H1 (cell line): ENCODE data around the gene WDFY4. TPM values are rescaled to one million over a fixed set of nuclear protein-coding genes. Genes with fewer than 3 reads are reported as not detected.

ENCODE experiments used
- BACH1 ChIP-seq: IDR thresholded peaks from 2 replicates; pipeline ENCODE4 v1.6.1; 2012; ENCODE audit warnings: low read length, improper control_type of control experiment
- BCL11A ChIP-seq, 2 experiments: IDR thresholded peaks; one replicate each; pipeline ENCODE4 v1.6.1; 2011; ENCODE audit warnings: low read depth in 2 of 2, low read length in 2 of 2, mild to moderate bottlenecking in 2 of 2
- CREB1 ChIP-seq: IDR thresholded peaks from 2 replicates; pipeline ENCODE4 v1.6.1; 2012; ENCODE audit warnings: inconsistent platforms
- MAFK ChIP-seq: IDR thresholded peaks from 2 replicates; pipeline ENCODE4 v1.6.1; 2012; ENCODE audit warnings: low read depth, mild to moderate bottlenecking, improper control_type of control experiment, low read length
- NANOG ChIP-seq: IDR thresholded peaks from 2 replicates; pipeline ENCODE4 v1.6.1; 2011; ENCODE audit warnings: low read length, low read depth, mild to moderate bottlenecking, inconsistent platforms; ENCODE audit not compliant: insufficient read depth, poor library complexity, severe bottlenecking
- POLR2AphosphoS5 ChIP-seq: IDR thresholded peaks from 2 replicates; pipeline ENCODE4 v1.6.1; 2011; ENCODE audit warnings: low read depth, low read length
- POU5F1 ChIP-seq: IDR thresholded peaks from 2 replicates; pipeline ENCODE4 v1.6.1; 2011; ENCODE audit warnings: low read depth, mild to moderate bottlenecking, low read length, moderate library complexity
- RXRA ChIP-seq: IDR thresholded peaks from 2 replicates; pipeline ENCODE4 v1.6.1; 2011; ENCODE audit warnings: low read depth, mild to moderate bottlenecking, low read length, moderate library complexity; ENCODE audit not compliant: insufficient read depth
- SP4 ChIP-seq: IDR thresholded peaks from 2 replicates; pipeline ENCODE4 v1.6.1; 2012; ENCODE audit warnings: low read length, inconsistent platforms
- polyA plus RNA-seq, 7 experiments: library from polyadenylated mRNA; depleted of rRNA in 3 of 7; stranded (reverse) in 5 of 7; unstranded in 2 of 7; fragments of >200 nt in 5 of 7; fragments of 200-250 nt in 2 of 7; gene quantifications; 1 replicate in 5 of 7; 2 replicates in 1 of 7; 4 replicates in 1 of 7; pipeline versions ENCODE4 v1.2.1 to v1.2.3, GENCODE V29; 2011 to 2013; ENCODE audit warnings: missing spikeins in 2 of 7, mixed read lengths in 2 of 7
- total RNA-seq: library from RNA; stranded (reverse); fragmentation: NEBNext Ultra II Directional; extraction: Animal tissue kit (Norgen Biotek cat#: 25700); gene quantifications from 2 replicates; pipeline ENCODE4 v1.2.1, GENCODE V29; 2021
- TF ChIP-seq, protein P1 (sequence below): fragments of 300-600 bp; sonication (generic); IDR thresholded peaks from 2 replicates; pipeline ENCODE4 v1.7.1; 2012; ENCODE audit warnings: low read length, moderate library complexity, mild to moderate bottlenecking, inconsistent platforms; ENCODE audit not compliant: insufficient replicate concordance

WDFY4 gene
- total and polyA plus RNA-seq, 2 of the 8 experiments (the other 6 are each of a cell fraction or from before 2014, with no cell fraction given): not detected

DNA sequence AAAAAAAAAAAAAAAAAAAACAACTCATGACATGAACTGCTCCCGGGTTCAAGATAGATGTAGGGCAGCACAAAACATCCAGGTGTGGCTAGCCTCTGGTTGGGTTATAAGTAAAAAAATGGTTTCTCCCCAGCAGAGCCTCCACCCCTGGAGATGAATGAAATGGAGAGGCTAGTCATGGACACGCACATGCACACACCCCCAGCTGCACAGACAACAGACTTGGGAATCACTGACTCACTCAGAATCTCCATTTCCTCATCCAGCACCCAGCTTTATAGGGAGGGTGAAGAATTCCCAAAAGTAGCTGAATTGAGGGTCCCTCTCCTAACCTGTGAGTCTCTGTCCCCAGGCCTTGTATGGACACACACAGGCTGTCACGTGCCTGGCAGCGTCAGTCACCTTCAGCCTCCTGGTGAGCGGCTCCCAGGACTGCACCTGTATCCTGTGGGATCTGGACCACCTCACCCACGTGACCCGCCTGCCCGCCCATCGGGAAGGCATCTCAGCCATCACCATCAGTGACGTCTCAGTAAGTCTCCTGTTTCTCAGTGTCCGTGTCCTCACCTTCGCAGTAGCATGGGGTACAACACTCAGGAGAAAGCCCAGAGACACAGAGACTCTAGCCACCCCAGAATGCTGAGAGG is 290.0 kb downstream of the WDFY4 start (continued):
- TF ChIP-seq, protein P1, sequence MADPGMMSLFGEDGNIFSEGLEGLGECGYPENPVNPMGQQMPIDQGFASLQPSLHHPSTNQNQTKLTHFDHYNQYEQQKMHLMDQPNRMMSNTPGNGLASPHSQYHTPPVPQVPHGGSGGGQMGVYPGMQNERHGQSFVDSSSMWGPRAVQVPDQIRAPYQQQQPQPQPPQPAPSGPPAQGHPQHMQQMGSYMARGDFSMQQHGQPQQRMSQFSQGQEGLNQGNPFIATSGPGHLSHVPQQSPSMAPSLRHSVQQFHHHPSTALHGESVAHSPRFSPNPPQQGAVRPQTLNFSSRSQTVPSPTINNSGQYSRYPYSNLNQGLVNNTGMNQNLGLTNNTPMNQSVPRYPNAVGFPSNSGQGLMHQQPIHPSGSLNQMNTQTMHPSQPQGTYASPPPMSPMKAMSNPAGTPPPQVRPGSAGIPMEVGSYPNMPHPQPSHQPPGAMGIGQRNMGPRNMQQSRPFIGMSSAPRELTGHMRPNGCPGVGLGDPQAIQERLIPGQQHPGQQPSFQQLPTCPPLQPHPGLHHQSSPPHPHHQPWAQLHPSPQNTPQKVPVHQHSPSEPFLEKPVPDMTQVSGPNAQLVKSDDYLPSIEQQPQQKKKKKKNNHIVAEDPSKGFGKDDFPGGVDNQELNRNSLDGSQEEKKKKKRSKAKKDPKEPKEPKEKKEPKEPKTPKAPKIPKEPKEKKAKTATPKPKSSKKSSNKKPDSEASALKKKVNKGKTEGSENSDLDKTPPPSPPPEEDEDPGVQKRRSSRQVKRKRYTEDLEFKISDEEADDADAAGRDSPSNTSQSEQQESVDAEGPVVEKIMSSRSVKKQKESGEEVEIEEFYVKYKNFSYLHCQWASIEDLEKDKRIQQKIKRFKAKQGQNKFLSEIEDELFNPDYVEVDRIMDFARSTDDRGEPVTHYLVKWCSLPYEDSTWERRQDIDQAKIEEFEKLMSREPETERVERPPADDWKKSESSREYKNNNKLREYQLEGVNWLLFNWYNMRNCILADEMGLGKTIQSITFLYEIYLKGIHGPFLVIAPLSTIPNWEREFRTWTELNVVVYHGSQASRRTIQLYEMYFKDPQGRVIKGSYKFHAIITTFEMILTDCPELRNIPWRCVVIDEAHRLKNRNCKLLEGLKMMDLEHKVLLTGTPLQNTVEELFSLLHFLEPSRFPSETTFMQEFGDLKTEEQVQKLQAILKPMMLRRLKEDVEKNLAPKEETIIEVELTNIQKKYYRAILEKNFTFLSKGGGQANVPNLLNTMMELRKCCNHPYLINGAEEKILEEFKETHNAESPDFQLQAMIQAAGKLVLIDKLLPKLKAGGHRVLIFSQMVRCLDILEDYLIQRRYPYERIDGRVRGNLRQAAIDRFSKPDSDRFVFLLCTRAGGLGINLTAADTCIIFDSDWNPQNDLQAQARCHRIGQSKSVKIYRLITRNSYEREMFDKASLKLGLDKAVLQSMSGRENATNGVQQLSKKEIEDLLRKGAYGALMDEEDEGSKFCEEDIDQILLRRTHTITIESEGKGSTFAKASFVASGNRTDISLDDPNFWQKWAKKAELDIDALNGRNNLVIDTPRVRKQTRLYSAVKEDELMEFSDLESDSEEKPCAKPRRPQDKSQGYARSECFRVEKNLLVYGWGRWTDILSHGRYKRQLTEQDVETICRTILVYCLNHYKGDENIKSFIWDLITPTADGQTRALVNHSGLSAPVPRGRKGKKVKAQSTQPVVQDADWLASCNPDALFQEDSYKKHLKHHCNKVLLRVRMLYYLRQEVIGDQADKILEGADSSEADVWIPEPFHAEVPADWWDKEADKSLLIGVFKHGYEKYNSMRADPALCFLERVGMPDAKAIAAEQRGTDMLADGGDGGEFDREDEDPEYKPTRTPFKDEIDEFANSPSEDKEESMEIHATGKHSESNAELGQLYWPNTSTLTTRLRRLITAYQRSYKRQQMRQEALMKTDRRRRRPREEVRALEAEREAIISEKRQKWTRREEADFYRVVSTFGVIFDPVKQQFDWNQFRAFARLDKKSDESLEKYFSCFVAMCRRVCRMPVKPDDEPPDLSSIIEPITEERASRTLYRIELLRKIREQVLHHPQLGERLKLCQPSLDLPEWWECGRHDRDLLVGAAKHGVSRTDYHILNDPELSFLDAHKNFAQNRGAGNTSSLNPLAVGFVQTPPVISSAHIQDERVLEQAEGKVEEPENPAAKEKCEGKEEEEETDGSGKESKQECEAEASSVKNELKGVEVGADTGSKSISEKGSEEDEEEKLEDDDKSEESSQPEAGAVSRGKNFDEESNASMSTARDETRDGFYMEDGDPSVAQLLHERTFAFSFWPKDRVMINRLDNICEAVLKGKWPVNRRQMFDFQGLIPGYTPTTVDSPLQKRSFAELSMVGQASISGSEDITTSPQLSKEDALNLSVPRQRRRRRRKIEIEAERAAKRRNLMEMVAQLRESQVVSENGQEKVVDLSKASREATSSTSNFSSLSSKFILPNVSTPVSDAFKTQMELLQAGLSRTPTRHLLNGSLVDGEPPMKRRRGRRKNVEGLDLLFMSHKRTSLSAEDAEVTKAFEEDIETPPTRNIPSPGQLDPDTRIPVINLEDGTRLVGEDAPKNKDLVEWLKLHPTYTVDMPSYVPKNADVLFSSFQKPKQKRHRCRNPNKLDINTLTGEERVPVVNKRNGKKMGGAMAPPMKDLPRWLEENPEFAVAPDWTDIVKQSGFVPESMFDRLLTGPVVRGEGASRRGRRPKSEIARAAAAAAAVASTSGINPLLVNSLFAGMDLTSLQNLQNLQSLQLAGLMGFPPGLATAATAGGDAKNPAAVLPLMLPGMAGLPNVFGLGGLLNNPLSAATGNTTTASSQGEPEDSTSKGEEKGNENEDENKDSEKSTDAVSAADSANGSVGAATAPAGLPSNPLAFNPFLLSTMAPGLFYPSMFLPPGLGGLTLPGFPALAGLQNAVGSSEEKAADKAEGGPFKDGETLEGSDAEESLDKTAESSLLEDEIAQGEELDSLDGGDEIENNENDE: no peak
- TF ChIP-seq POLR2AphosphoS5 (no peak), CREB1 (no peak), BACH1 (no peak), SP4 (no peak), BCL11A (IDR thresholded peaks at IDR 0.05; ENCODE audit: low read depth in 2 of 2, low read length in 2 of 2) (no peak), RXRA (no peak), POU5F1 (no peak), MAFK (no peak), NANOG (no peak)
